Spleen (tissue), 13 donors: Measurements from ENCODE around the gene CEP76. TPM values are rescaled to one million over a fixed set of nuclear protein-coding genes. Genes with fewer than 3 reads are reported as not detected.

Source experiments
- DNase-seq: peaks from one replicate; pipeline ENCODE4 v3.0.0-alpha.2; 2020
- H3K27ac ChIP-seq, 8 donors: fragments of 200-600 bp; sonication (generic) in 7 of 8; 1 replicate in 4 of 8; 2 replicates in 4 of 8; pipeline versions ENCODE4 v1.5.0 to v1.8.0; 2016 to 2021; ENCODE audit warnings: inconsistent platforms in 4 of 8, mild to moderate bottlenecking in 4 of 8, moderate library complexity in 1 of 8
- H3K27me3 ChIP-seq, 7 donors: fragments of 200-600 bp; sonication (generic) in 6 of 7; replicated peaks in 1 of 7; 1 replicate in 4 of 7; 2 replicates in 3 of 7; pipeline versions ENCODE4 v1.5.0 to v1.8.0; 2016 to 2021; ENCODE audit warnings: inconsistent platforms in 3 of 7, mild to moderate bottlenecking in 1 of 7
- H3K36me3 ChIP-seq, 6 donors: fragments of 200-600 bp; sonication (generic) in 5 of 6; 1 replicate in 4 of 6; 2 replicates in 2 of 6; pipeline versions ENCODE4 v1.5.0 to v1.8.0; 2016 to 2021; ENCODE audit warnings: inconsistent platforms in 2 of 6
- H3K4me1 ChIP-seq, 6 donors: fragments of 200-600 bp; sonication (generic) in 5 of 6; 1 replicate in 3 of 6; 2 replicates in 3 of 6; pipeline versions ENCODE4 v1.5.0 to v1.8.0; 2016 to 2021; ENCODE audit warnings: inconsistent platforms in 3 of 6
- H3K4me3 ChIP-seq, 8 donors: fragments of 200-600 bp; sonication (generic) in 7 of 8; 1 replicate in 4 of 8; 2 replicates in 4 of 8; pipeline versions ENCODE4 v1.5.0 to v1.8.0; 2016 to 2021; ENCODE audit warnings: inconsistent platforms in 4 of 8, mild to moderate bottlenecking in 4 of 8, moderate library complexity in 2 of 8
- H3K9me3 ChIP-seq, 8 donors: fragments of 200-600 bp; sonication (generic) in 7 of 8; 1 replicate in 4 of 8; 2 replicates in 4 of 8; pipeline versions ENCODE4 v1.5.0 to v1.8.0; 2016 to 2021; ENCODE audit warnings: inconsistent platforms in 4 of 8
- CTCF ChIP-seq, 11 experiments: fragments of 200-600 bp in 7 of 11; fragments of 450-650 bp in 4 of 11; sonication (generic) in 4 of 11; IDR thresholded peaks in 8 of 11; conservative IDR thresholded peaks in 3 of 11; 1 replicate in 7 of 11; 2 replicates in 4 of 11; pipeline versions ENCODE4 v1.4.0 to v1.8.0; 2016 to 2021; ENCODE audit warnings: antibody characterized with exemption in 11 of 11, inconsistent platforms in 4 of 11, mild to moderate bottlenecking in 1 of 11
- POLR2A ChIP-seq, 3 donors: fragments of 450-650 bp; IDR thresholded peaks; one replicate each; pipeline ENCODE4 v1.5.1; 2017; ENCODE audit warnings: antibody characterized with exemption in 3 of 3, mild to moderate bottlenecking in 1 of 3
- POLR2AphosphoS5 ChIP-seq, 3 donors: sonication (generic); formaldehyde crosslinking; IDR thresholded peaks; one replicate each; pipeline ENCODE4 v1.5.1; 2017; ENCODE audit warnings: antibody characterized with exemption in 3 of 3
- WGBS, 5 donors: extraction: QIAGEN DNeasy Blood & Tissue Kit in 3 of 5; methylation state at CpG; one replicate each; pipeline versions ENCODE4 v1.1.5 to v1.1.7; 2013 to 2018; 5-methylcytosine and 5-hydroxymethylcytosine counted together
- intact Hi-C: fragments of 100-400 bp; cut with DNase I; formaldehyde crosslinking; loops from one replicate; pipeline ENCODE4 v1.15.0; 2023; ENCODE audit warnings: low total_unique reads
- long read RNA-seq, 2 donors: transcript quantifications; one replicate each; lab custom pipeline, GENCODE V29; 2026
- polyA plus RNA-seq, 3 donors: library from polyadenylated mRNA; stranded (reverse); fragments of 200-250 nt; gene quantifications; one replicate each; pipeline ENCODE4 v1.2.1, GENCODE V29; 2013
- total RNA-seq, 7 donors: library from RNA; depleted of rRNA in 3 of 7; stranded (reverse); fragments of >200 nt in 3 of 7; fragmentation: NEBNext Ultra II Directional in 4 of 7; extraction: Animal tissue kit (Norgen Biotek cat#: 25700) in 4 of 7; gene quantifications; one replicate each; pipeline versions ENCODE4 v1.1.0 to v1.2.1, GENCODE V29; 2016 to 2021
- donor health status: healthy with polysubstance abuse.
- donor health status: DM: no; HTN: no; CAD: no; lungs with moderate emphysema.
- donor health status: DM: no; HTN: no; CAD: no.
- donor health status: Bipolar disorder and iron deficiency.
- donor health status: healthy.
- donor health status: DM: no; HTN: no; CAD: no.
- donor health status: DM: yes; HTN: yes; CAD: no.

Gene CEP76, protein sequence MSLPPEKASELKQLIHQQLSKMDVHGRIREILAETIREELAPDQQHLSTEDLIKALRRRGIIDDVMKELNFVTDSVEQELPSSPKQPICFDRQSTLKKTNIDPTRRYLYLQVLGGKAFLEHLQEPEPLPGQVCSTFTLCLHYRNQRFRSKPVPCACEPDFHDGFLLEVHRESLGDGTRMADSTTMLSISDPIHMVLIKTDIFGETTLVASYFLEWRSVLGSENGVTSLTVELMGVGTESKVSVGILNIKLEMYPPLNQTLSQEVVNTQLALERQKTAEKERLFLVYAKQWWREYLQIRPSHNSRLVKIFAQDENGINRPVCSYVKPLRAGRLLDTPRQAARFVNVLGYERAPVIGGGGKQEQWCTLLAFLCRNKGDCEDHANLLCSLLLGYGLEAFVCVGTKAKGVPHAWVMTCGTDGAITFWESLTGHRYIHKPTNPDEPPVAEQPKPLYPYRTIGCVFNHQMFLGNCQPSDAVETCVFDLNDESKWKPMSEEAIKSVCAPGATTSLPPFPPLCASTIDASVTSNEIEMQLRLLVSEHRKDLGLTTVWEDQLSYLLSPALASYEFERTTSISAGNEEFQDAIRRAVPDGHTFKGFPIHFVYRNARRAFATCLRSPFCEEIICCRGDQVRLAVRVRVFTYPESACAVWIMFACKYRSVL
- total RNA-seq (10 to 100 TPM in 2 of 7 donors, 1 to 10 TPM in 5; 5.1 to 21.2 (median 7.2) TPM), polyA plus RNA-seq (1 to 10 TPM; 1.5 to 3.1 (median 2.3) TPM)
- long read RNA-seq, donor 1, partial matches to known transcripts: 0 of 2 reads
- long read RNA-seq, donor 1, other reads (novel, unspliced or antisense): 0 of 2 reads
- long read RNA-seq, donor 2, partial matches to known transcripts: 0 of 3 reads
- long read RNA-seq, donor 2, other reads (novel, unspliced or antisense): 0 of 3 reads

GRCh38 chr18:12702221-12703095, at the start of gene CEP76, which contains the start of gene PSMG2:
Gene CEP76 (minus strand): TSS chr18:12702723. CDS start chr18:12702548, 175 bp downstream.
Gene PSMG2 (plus strand): TSS chr18:12703042. CDS start chr18:12703108, 66 bp downstream.
- H3K27ac ChIP-seq: peak within 1 kb of the TSS; percentile 89 to 99 (median 97)
- DNase-seq: peak; percentile 96
- H3K4me3 ChIP-seq: peak within 1 kb of the TSS; percentile 66 to 93 (median 86)
- H3K4me1 ChIP-seq: peaks cover 17 to 63% (median 47%) of the 10 kb centered on the region in 6 donors
- peaks cover 0 to 41% (median 21%) of the 10 kb centered on the region in 6 donors for H3K36me3 ChIP-seq
- WGBS, 5 donors: 0 to 1% (median 0%) methylated on average over 42 to 89 of the region's 89 CpGs
- TF ChIP-seq POLR2AphosphoS5 (IDR thresholded peaks at IDR 0.05) (peak; percentile 83 to 92 (median 92)), CTCF (IDR thresholded peaks at IDR 0.05 in 8 of 11, conservative IDR thresholded peaks at IDR 0.05 in 3 of 11) (peak in 3 of 11 experiments; percentile 5 to 24 (median 8)), POLR2A (IDR thresholded peaks at IDR 0.05) (peak in 1 of 3 donors; percentile 65)
- no peaks in the 10 kb centered on the region for H3K27me3 ChIP-seq
- no peaks in the 10 kb centered on the region for H3K9me3 ChIP-seq
- intact Hi-C loops: no loop called here

DNA sequence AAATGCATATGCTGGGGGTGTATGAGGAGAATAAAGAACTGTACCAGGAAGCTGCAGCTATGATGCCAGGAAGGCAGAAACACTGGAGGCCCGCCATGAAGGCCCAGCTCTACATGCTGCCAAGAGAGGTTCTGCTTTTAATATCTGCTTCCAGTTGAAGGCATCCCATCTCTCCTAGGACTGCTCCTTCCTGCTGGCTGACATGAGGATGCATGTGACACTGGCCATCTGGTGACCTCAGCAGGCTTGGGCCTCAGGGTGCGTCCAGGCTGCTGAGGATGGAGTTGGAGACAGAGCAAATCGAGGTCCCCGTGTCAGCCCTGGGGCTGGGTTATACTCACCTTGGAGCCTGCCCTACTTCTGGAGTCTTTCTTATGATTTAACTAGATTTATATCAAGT, 49.4 kb upstream of the CEP76 start:
- TF ChIP-seq CTCF (IDR thresholded peaks at IDR 0.05 in 8 of 11, conservative IDR thresholded peaks at IDR 0.05 in 3 of 11): no peak
- no peak for TF ChIP-seq POLR2AphosphoS5 (IDR thresholded peaks at IDR 0.05)
- TF ChIP-seq POLR2A (IDR thresholded peaks at IDR 0.05): no peak
- no peak overlapping the region for H3K27ac ChIP-seq
- H3K9me3 ChIP-seq: no peaks in the 10 kb centered on the region
- intact Hi-C loops: no loop called here
- H3K4me3 ChIP-seq: no peak overlapping the region
- WGBS, 5 donors: 71 to 94% (median 89%) methylated on average over 4 of the region's 4 CpGs
- no peaks in the 10 kb centered on the region for H3K36me3 ChIP-seq
- DNase-seq: no peak
- peaks cover 0 to 12% (median 0%) of the 10 kb centered on the region in 6 donors for H3K4me1 ChIP-seq
- peaks cover 0 to 8% (median 0%) of the 10 kb centered on the region in 7 donors for H3K27me3 ChIP-seq

DNA sequence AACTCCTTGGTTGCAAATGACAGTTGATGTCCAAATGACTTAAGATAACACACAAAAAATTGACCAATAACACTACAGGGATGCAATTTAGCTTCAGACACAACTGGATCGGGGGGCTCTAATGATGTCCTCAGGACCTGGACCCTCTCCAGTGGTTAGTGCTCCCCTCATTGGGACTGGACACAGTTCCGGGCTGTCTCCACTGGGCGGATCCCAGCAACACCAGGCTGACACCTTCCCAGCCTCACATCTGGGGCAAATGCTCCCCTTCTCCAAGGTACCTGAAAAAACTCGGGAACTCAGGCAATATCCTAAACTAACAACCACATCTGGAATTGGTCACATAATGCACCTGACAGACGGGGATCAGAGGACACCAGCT, 49.0 kb upstream of the CEP76 start:
- Histone ChIP-seq H3K4me1 (peaks cover 0 to 12% (median 0%) of the 10 kb centered on the region in 6 donors), H3K27ac (no peak overlapping the region), H3K4me3 (no peak overlapping the region), H3K9me3 (no peaks in the 10 kb centered on the region), H3K27me3 (peaks cover 0 to 8% (median 0%) of the 10 kb centered on the region in 7 donors), H3K36me3 (no peaks in the 10 kb centered on the region)
- WGBS, 5 donors: 85 to 96% (median 92%) methylated on average over 5 of the region's 5 CpGs
- no peak for DNase-seq
- intact Hi-C loops: no loop called here
- TF ChIP-seq POLR2AphosphoS5 (IDR thresholded peaks at IDR 0.05) (no peak), CTCF (IDR thresholded peaks at IDR 0.05 in 8 of 11, conservative IDR thresholded peaks at IDR 0.05 in 3 of 11) (no peak), POLR2A (IDR thresholded peaks at IDR 0.05) (no peak)
